ENCODE results near the gene TOP1. TPM values are rescaled to one million over a fixed set of nuclear protein-coding genes. Genes with fewer than 3 reads are reported as not detected.

Gene TOP1
- total RNA-seq, 6 experiments from 2014 or later = 17.3 to 29.7 (median 25.5) TPM

GRCh38 chr20:41005361-41005729 is 23.3 kb upstream of the TOP1 start:
- Histone ChIP-seq H3K36me3 (no peaks in the 10 kb centered on the region), H3K27ac (peak overlapping the region; percentile 24 to 45 (median 44)), H3K9me3 (no peaks in the 10 kb centered on the region), H3K4me3 (no peak overlapping the region), H3K4me1 (peaks cover 0 to 8% (median 1%) of the 10 kb centered on the region in 4 donors), H3K27me3 (no peaks in the 10 kb centered on the region)
- DNase-seq (peak; percentile 71 to 80 (median 73)), ATAC-seq (peak; percentile 32 to 64 (median 47))
- no peak for TF ChIP-seq POLR2A (IDR thresholded peaks at IDR 0.05)
- no peak for TF ChIP-seq CTCF (IDR thresholded peaks at IDR 0.05)
- WGBS (ENCODE audit: insufficient coverage, low coverage, low lambda C conversion rate, missing lambda C conversion rate) = 34% methylated on average over 4 of the region's 4 CpGs
- intact Hi-C loops (cut with DNase I) = no loop called here

GRCh38 chr20:41006126-41006935 is 22.3 kb upstream of the TOP1 start:
- TF ChIP-seq CTCF (IDR thresholded peaks at IDR 0.05) (no peak), POLR2A (IDR thresholded peaks at IDR 0.05) (no peak)
- no peak for ATAC-seq
- Histone ChIP-seq H3K27me3 (no peaks in the 10 kb centered on the region), H3K36me3 (no peaks in the 10 kb centered on the region), H3K4me3 (no peak overlapping the region), H3K27ac (peak overlapping the region in 2 of 3 donors; percentile 24 to 33), H3K9me3 (no peaks in the 10 kb centered on the region), H3K4me1 (peaks cover 0 to 8% (median 1%) of the 10 kb centered on the region in 4 donors)
- no peak for DNase-seq
- WGBS (ENCODE audit: insufficient coverage, low coverage, low lambda C conversion rate, missing lambda C conversion rate) = 100% methylated on average over 4 of the region's 13 CpGs
- intact Hi-C loops (cut with DNase I) = no loop called here

GRCh38 chr20:41006936-41007474 is 21.6 kb upstream of the TOP1 start:
- Histone ChIP-seq H3K4me3 (no peak overlapping the region), H3K27ac (no peak overlapping the region), H3K4me1 (peaks cover 0 to 8% (median 1%) of the 10 kb centered on the region in 4 donors), H3K27me3 (no peaks in the 10 kb centered on the region), H3K9me3 (no peaks in the 10 kb centered on the region), H3K36me3 (no peaks in the 10 kb centered on the region)
- ATAC-seq (no peak), DNase-seq (no peak)
- no CpG with 5 or more reads among the region's 2 CpGs for WGBS (ENCODE audit: insufficient coverage, low coverage, low lambda C conversion rate, missing lambda C conversion rate)
- intact Hi-C loops (cut with DNase I) = no loop called here
- TF ChIP-seq CTCF (IDR thresholded peaks at IDR 0.05) (no peak), POLR2A (IDR thresholded peaks at IDR 0.05) (no peak)

- Histone ChIP-seq H3K36me3 (no peaks in the 10 kb centered on the region), H3K4me3 (no peak overlapping the region), H3K4me1 (peaks cover 0 to 8% (median 1%) of the 10 kb centered on the region in 4 donors), H3K27ac (no peak overlapping the region), H3K27me3 (no peaks in the 10 kb centered on the region), H3K9me3 (no peaks in the 10 kb centered on the region)
- WGBS (ENCODE audit: insufficient coverage, low coverage, low lambda C conversion rate, missing lambda C conversion rate) = no CpG with 5 or more reads among the region's 3 CpGs
- ATAC-seq (peak in 1 of 4 donors; percentile 12), DNase-seq (no peak)
- intact Hi-C loops (cut with DNase I) = no loop called here
- no peak for TF ChIP-seq CTCF (IDR thresholded peaks at IDR 0.05)
- TF ChIP-seq POLR2A (IDR thresholded peaks at IDR 0.05) = no peak
These were observed 21.1 kb upstream of the TOP1 start for GRCh38 chr20:41007481-41007880.

Data from right lobe of liver (tissue), 6 donors.